GM23338 (cell line): ENCODE results near the gene THY1. TPM values are rescaled to one million over a fixed set of nuclear protein-coding genes. Genes with fewer than 3 reads are reported as not detected.

Experiments
- ATAC-seq: fragments of 200-7000 bp; cut with Tn5 transposase; 3 replicates; pipeline ENCODE4 v1.9.1; 2020
- DNase-seq: peaks from one replicate; pipeline ENCODE4 v3.0.0-alpha.2; 2015; ENCODE audit warnings: low spot score
- H2AFZ ChIP-seq: fragments of 200-600 bp; sonication (generic); 2 replicates; pipeline ENCODE4 v1.8.0; 2016; ENCODE audit warnings: antibody characterized with exemption, mild to moderate bottlenecking, moderate library complexity
- H3F3A ChIP-seq: fragments of 200-600 bp; sonication (generic); replicated peaks from 2 replicates; pipeline ENCODE4 v1.8.0; 2017; ENCODE audit warnings: antibody characterized with exemption, mixed run types, low read depth
- H3K27ac ChIP-seq: fragments of 200-600 bp; sonication (generic); 2 replicates; pipeline ENCODE4 v1.6.1; 2016; ENCODE audit warnings: low read depth
- H3K27me3 ChIP-seq: fragments of 200-600 bp; sonication (generic); 2 replicates; pipeline ENCODE4 v1.8.0; 2016; ENCODE audit warnings: mild to moderate bottlenecking, mixed run types, moderate library complexity; ENCODE audit not compliant: insufficient read depth
- H3K36me3 ChIP-seq: fragments of 200-600 bp; sonication (generic); 2 replicates; pipeline ENCODE4 v1.8.0; 2016; ENCODE audit warnings: mild to moderate bottlenecking; ENCODE audit not compliant: insufficient read depth
- H3K4me1 ChIP-seq: fragments of 200-600 bp; sonication (generic); 2 replicates; pipeline ENCODE4 v1.8.0; 2016; ENCODE audit warnings: mild to moderate bottlenecking, moderate library complexity; ENCODE audit not compliant: insufficient read depth
- H3K4me2 ChIP-seq: fragments of 200-600 bp; sonication (generic); 2 replicates; pipeline ENCODE4 v1.7.1; 2017; ENCODE audit warnings: mixed run types
- H3K4me3 ChIP-seq: fragments of 200-600 bp; sonication (generic); 2 replicates; pipeline ENCODE4 v1.6.1; 2016; ENCODE audit warnings: mixed run types
- H3K79me2 ChIP-seq: fragments of 200-600 bp; sonication (generic); replicated peaks from 2 replicates; pipeline ENCODE4 v1.8.0; 2017; ENCODE audit warnings: mild to moderate bottlenecking; ENCODE audit not compliant: insufficient read depth
- H3K9me2 ChIP-seq: fragments of 200-600 bp; sonication (generic); 2 replicates; pipeline ENCODE4 v1.8.0; 2017; ENCODE audit not compliant: insufficient read depth
- H4K20me1 ChIP-seq: fragments of 200-600 bp; sonication (generic); replicated peaks from 2 replicates; pipeline ENCODE4 v1.8.0; 2017; ENCODE audit warnings: mild to moderate bottlenecking; ENCODE audit not compliant: insufficient read depth
- H3K27ac Mint-ChIP-seq: 2 replicates; pipeline ENCODE4 v1.8.0; 2020; ENCODE audit warnings: inconsistent platforms, mild to moderate bottlenecking, moderate library complexity, mixed read lengths
- H3K27me3 Mint-ChIP-seq: 3 replicates; pipeline ENCODE4 v1.8.0; 2022; ENCODE audit warnings: low read depth, mild to moderate bottlenecking, moderate library complexity, mixed read lengths, inconsistent platforms; ENCODE audit not compliant: insufficient read depth, poor library complexity
- H3K36me3 Mint-ChIP-seq: 3 replicates; pipeline ENCODE4 v1.8.0; 2021; ENCODE audit warnings: low read depth, mild to moderate bottlenecking, inconsistent platforms, moderate library complexity, mixed read lengths
- H3K4me1 Mint-ChIP-seq: 3 replicates; pipeline ENCODE4 v1.8.0; 2020; ENCODE audit warnings: mild to moderate bottlenecking, inconsistent platforms, mixed read lengths
- H3K4me3 Mint-ChIP-seq: 3 replicates; pipeline ENCODE4 v1.8.0; 2021; ENCODE audit warnings: moderate library complexity, mild to moderate bottlenecking, inconsistent platforms, mixed read lengths
- H3K9me3 Mint-ChIP-seq: 3 replicates; pipeline ENCODE4 v1.8.0; 2020; ENCODE audit warnings: moderate library complexity, mild to moderate bottlenecking, inconsistent platforms, mixed read lengths
- CREB1 ChIP-seq: fragments of 250-450 bp; sonication (Bioruptor Pico); IDR thresholded peaks from 2 replicates; pipeline ENCODE4 v1.5.0; 2020; ENCODE audit warnings: low read depth, mild to moderate bottlenecking, moderate library complexity
- EZH2 ChIP-seq: fragments of 200-600 bp; sonication (generic); IDR thresholded peaks from one replicate; pipeline ENCODE4 v1.8.0; 2017; ENCODE audit warnings: antibody characterized with exemption, mild to moderate bottlenecking, low read depth; ENCODE audit not compliant: unreplicated experiment
- POLR2AphosphoS5 ChIP-seq: IDR thresholded peaks from 2 replicates; pipeline ENCODE4 v1.6.1; 2016; ENCODE audit warnings: antibody characterized with exemption, low read depth
- REST ChIP-seq: IDR thresholded peaks from one replicate; pipeline ENCODE4 v1.6.1; 2018; ENCODE audit warnings: antibody characterized with exemption; ENCODE audit not compliant: unreplicated experiment
- ZNF114 ChIP-seq: fragments of 250-450 bp; sonication (Bioruptor Pico); IDR thresholded peaks from 2 replicates; pipeline ENCODE4 v1.5.0; 2020; ENCODE audit warnings: mild to moderate bottlenecking, moderate library complexity
- ZNF331 ChIP-seq: fragments of 250-450 bp; sonication (Bioruptor Pico); IDR thresholded peaks from 2 replicates; pipeline ENCODE4 v1.5.0; 2020; ENCODE audit warnings: low read depth, mild to moderate bottlenecking, moderate library complexity
- ZNF462 ChIP-seq: fragments of 250-450 bp; sonication (Bioruptor Pico); IDR thresholded peaks from 2 replicates; pipeline ENCODE4 v1.5.0; 2020; ENCODE audit warnings: mild to moderate bottlenecking, moderate library complexity
- polyA plus RNA-seq: library from polyadenylated mRNA; unstranded; fragments of >200 nt; fragmentation: Nextera tagmentation; extraction: Ambion mirVana; gene quantifications from 2 replicates; pipeline ENCODE4 v1.2.1, GENCODE V29; 2016
- total RNA-seq: library from RNA; depleted of rRNA; stranded (reverse); fragments of >200 nt; shearing (Covaris generic); gene quantifications from 2 replicates; pipeline ENCODE4 v1.2.3, GENCODE V29; 2014
- TF ChIP-seq, protein P1 (sequence below): IDR thresholded peaks from 2 replicates; pipeline ENCODE4 v1.6.1; 2016; ENCODE audit warnings: antibody characterized with exemption

The THY1 gene
- total and polyA plus RNA-seq, 2 experiments from 2014 or later = 490 to 597 TPM

- ATAC-seq (peak; percentile 54), DNase-seq (peak; percentile 53)
- Mint-ChIP-seq H3K27me3 (peaks cover 35% of the 10 kb centered on the region), H3K4me3 (peak overlapping the region; percentile 91), H3K36me3 (peaks cover 53% of the 10 kb centered on the region), H3K9me3 (peaks cover 3% of the 10 kb centered on the region; the same call in 1 of the 3 replicates), H3K4me1 (peaks cover 69% of the 10 kb centered on the region), H3K27ac (peak overlapping the region; percentile 93)
- Histone ChIP-seq H3K36me3 (peaks cover 20% of the 10 kb centered on the region), H3K4me2 (peak overlapping the region; percentile 74), H3F3A (peaks cover 40% of the 10 kb centered on the region), H3K4me1 (peaks cover 44% of the 10 kb centered on the region), H3K4me3 (peak overlapping the region; percentile 78), H3K9me2 (no peaks in the 10 kb centered on the region), H3K79me2 (peaks cover 40% of the 10 kb centered on the region), H2AFZ (no peak overlapping the region), H4K20me1 (peaks cover 10% of the 10 kb centered on the region), H3K27me3 (no peaks in the 10 kb centered on the region), H3K27ac (peak overlapping the region; percentile 80)
- TF ChIP-seq POLR2AphosphoS5 (peak; percentile 15), EZH2 (no peak), ZNF331 (no peak), CREB1 (CRISPR knock-in tag) (no peak), REST (peak; percentile 14), ZNF114 (CRISPR knock-in tag) (no peak), ZNF462 (CRISPR knock-in tag) (no peak)
- TF ChIP-seq, protein P1, sequence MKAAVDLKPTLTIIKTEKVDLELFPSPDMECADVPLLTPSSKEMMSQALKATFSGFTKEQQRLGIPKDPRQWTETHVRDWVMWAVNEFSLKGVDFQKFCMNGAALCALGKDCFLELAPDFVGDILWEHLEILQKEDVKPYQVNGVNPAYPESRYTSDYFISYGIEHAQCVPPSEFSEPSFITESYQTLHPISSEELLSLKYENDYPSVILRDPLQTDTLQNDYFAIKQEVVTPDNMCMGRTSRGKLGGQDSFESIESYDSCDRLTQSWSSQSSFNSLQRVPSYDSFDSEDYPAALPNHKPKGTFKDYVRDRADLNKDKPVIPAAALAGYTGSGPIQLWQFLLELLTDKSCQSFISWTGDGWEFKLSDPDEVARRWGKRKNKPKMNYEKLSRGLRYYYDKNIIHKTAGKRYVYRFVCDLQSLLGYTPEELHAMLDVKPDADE = no peak
Observed at GRCh38 chr11:119421941-119422808, 797 bp downstream of the THY1 start.
